Neural progenitor cell (in vitro differentiated cells): ENCODE data around the gene EGFR. TPM values are rescaled to one million over a fixed set of nuclear protein-coding genes. Genes with fewer than 3 reads are reported as not detected.

ENCODE experiments used
- DNase-seq: peaks from one replicate; pipeline ENCODE4 v3.0.0-alpha.2; 2016; ENCODE audit warnings: low spot score
- H2AFZ ChIP-seq: fragments of 200-600 bp; sonication (generic); replicated peaks from 2 replicates; pipeline ENCODE4 v1.6.1; 2016; ENCODE audit warnings: antibody characterized with exemption
- H3F3A ChIP-seq: fragments of 200-600 bp; sonication (generic); 2 replicates; pipeline ENCODE4 v1.6.1; 2016; ENCODE audit warnings: antibody characterized with exemption, low read depth
- H3K27ac ChIP-seq: fragments of 200-600 bp; sonication (generic); 2 replicates; pipeline ENCODE4 v1.5.1; 2016; ENCODE audit warnings: mild to moderate bottlenecking
- H3K27me3 ChIP-seq: fragments of 200-600 bp; sonication (generic); 2 replicates; pipeline ENCODE4 v1.6.1; 2016; ENCODE audit warnings: mild to moderate bottlenecking, moderate library complexity
- H3K36me3 ChIP-seq: fragments of 200-600 bp; sonication (generic); 2 replicates; pipeline ENCODE4 v1.5.1; 2016
- H3K4me1 ChIP-seq: fragments of 200-600 bp; sonication (generic); 2 replicates; pipeline ENCODE4 v1.6.1; 2016; ENCODE audit warnings: mixed run types
- H3K4me2 ChIP-seq: fragments of 200-600 bp; sonication (generic); 2 replicates; pipeline ENCODE4 v1.6.1; 2016
- H3K4me3 ChIP-seq: fragments of 200-600 bp; sonication (generic); 2 replicates; pipeline ENCODE4 v1.5.1; 2016
- H3K79me2 ChIP-seq: fragments of 200-600 bp; sonication (generic); 2 replicates; pipeline ENCODE4 v1.6.1; 2016; ENCODE audit warnings: low read depth
- H3K9ac ChIP-seq: fragments of 200-600 bp; sonication (generic); 2 replicates; pipeline ENCODE4 v1.6.1; 2016
- H3K9me3 ChIP-seq: fragments of 200-600 bp; sonication (generic); 2 replicates; pipeline ENCODE4 v1.5.1; 2016; ENCODE audit warnings: low read depth
- H4K20me1 ChIP-seq: fragments of 200-600 bp; sonication (generic); 2 replicates; pipeline ENCODE4 v1.6.1; 2016; ENCODE audit warnings: low read depth
- H3K27ac Mint-ChIP-seq: 3 replicates; pipeline ENCODE4 v1.8.0; 2021; ENCODE audit warnings: mixed read lengths
- H3K27me3 Mint-ChIP-seq: 2 replicates; pipeline ENCODE4 v1.8.0; 2022; ENCODE audit warnings: low read depth, mild to moderate bottlenecking, inconsistent platforms, moderate library complexity, mixed read lengths; ENCODE audit not compliant: insufficient read depth
- H3K36me3 Mint-ChIP-seq: 3 replicates; pipeline ENCODE4 v1.8.0; 2021; ENCODE audit warnings: mixed read lengths
- H3K4me1 Mint-ChIP-seq: 3 replicates; pipeline ENCODE4 v1.8.0; 2021; ENCODE audit warnings: mixed read lengths
- H3K4me3 Mint-ChIP-seq: 3 replicates; pipeline ENCODE4 v1.8.0; 2021; ENCODE audit warnings: mild to moderate bottlenecking, moderate library complexity, mixed read lengths
- H3K9me3 Mint-ChIP-seq: 3 replicates; pipeline ENCODE4 v1.8.0; 2020; ENCODE audit warnings: mixed read lengths
- CTCF ChIP-seq: fragments of 200-600 bp; sonication (generic); IDR thresholded peaks from 2 replicates; pipeline ENCODE4 v1.5.1; 2017; ENCODE audit warnings: antibody characterized with exemption, mild to moderate bottlenecking
- EZH2 ChIP-seq: fragments of 200-600 bp; sonication (generic); IDR thresholded peaks from 2 replicates; pipeline ENCODE4 v1.6.1; 2017; ENCODE audit warnings: antibody characterized with exemption, mild to moderate bottlenecking, moderate library complexity
- EZH2phosphoT487 ChIP-seq: fragments of 200-600 bp; sonication (generic); IDR thresholded peaks from 2 replicates; pipeline ENCODE4 v1.6.1; 2017; ENCODE audit warnings: antibody characterized with exemption
- total RNA-seq: library from RNA; depleted of rRNA; stranded (reverse); fragments of >200 nt; gene quantifications from 2 replicates; pipeline ENCODE4 v1.2.3, GENCODE V29; 2015; ENCODE audit warnings: low replicate concordance

The EGFR gene
- total RNA-seq, 1 donor from 2014 or later: 4.6 TPM

DNA sequence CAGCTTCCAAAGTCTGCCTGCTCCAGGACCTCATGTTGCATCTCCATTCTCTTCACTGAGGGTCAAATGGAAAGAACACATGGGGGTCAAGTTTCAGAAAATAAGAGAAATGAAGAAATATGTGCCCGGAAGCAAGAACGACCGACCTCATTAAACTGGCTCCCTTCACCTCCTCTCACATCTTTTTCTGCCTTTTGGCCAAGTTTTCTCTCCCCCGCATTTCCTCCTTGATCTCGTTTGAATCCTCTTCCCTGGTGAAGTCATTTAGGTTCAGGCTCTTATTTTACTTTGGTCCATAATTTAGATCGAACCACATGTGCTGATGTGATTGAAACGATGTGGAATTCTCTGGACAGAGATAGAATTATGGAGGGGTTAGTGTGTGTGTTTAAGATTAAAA lies 44.2 kb downstream of the EGFR start:
- Mint-ChIP-seq H3K4me1 (peaks cover 50% of the 10 kb centered on the region), H3K9me3 (no peaks in the 10 kb centered on the region), H3K27me3 (peaks cover 5% of the 10 kb centered on the region), H3K27ac (no peak overlapping the region), H3K36me3 (no peaks in the 10 kb centered on the region), H3K4me3 (no peak overlapping the region)
- no peak for TF ChIP-seq CTCF
- no peak for TF ChIP-seq EZH2phosphoT487
- DNase-seq: no peak
- no peak overlapping the region for H3K4me2 ChIP-seq
- no peaks in the 10 kb centered on the region for H4K20me1 ChIP-seq
- no peak overlapping the region for H2AFZ ChIP-seq
- H3K4me1 ChIP-seq: peaks cover 27% of the 10 kb centered on the region
- H3K79me2 ChIP-seq: no peaks in the 10 kb centered on the region
- no peak overlapping the region for H3K4me3 ChIP-seq
- peaks cover 7% of the 10 kb centered on the region for H3F3A ChIP-seq
- H3K36me3 ChIP-seq: no peaks in the 10 kb centered on the region
- no peaks in the 10 kb centered on the region for H3K9me3 ChIP-seq
- no peak overlapping the region for H3K27ac ChIP-seq
- no peaks in the 10 kb centered on the region for H3K27me3 ChIP-seq
- H3K9ac ChIP-seq: no peak overlapping the region

GRCh38 chr7:55063633-55064032 lies 44.8 kb downstream of the EGFR start:
- DNase-seq: no peak
- Mint-ChIP-seq H3K9me3 (no peaks in the 10 kb centered on the region), H3K4me1 (peaks cover 54% of the 10 kb centered on the region), H3K27ac (no peak overlapping the region), H3K36me3 (no peaks in the 10 kb centered on the region), H3K27me3 (peaks cover 3% of the 10 kb centered on the region), H3K4me3 (no peak overlapping the region)
- H3K4me3 ChIP-seq: no peak overlapping the region
- H3K4me1 ChIP-seq: peaks cover 27% of the 10 kb centered on the region
- H3K9me3 ChIP-seq: no peaks in the 10 kb centered on the region
- TF ChIP-seq CTCF (no peak), EZH2phosphoT487 (no peak), EZH2 (no peak)
- H2AFZ ChIP-seq: no peak overlapping the region
- H3K27me3 ChIP-seq: no peaks in the 10 kb centered on the region
- H3K36me3 ChIP-seq: no peaks in the 10 kb centered on the region
- H3K27ac ChIP-seq: no peak overlapping the region
- H3K9ac ChIP-seq: no peak overlapping the region
- no peak overlapping the region for H3K4me2 ChIP-seq
- no peaks in the 10 kb centered on the region for H3K79me2 ChIP-seq
- no peaks in the 10 kb centered on the region for H4K20me1 ChIP-seq
- H3F3A ChIP-seq: peaks cover 7% of the 10 kb centered on the region

DNA sequence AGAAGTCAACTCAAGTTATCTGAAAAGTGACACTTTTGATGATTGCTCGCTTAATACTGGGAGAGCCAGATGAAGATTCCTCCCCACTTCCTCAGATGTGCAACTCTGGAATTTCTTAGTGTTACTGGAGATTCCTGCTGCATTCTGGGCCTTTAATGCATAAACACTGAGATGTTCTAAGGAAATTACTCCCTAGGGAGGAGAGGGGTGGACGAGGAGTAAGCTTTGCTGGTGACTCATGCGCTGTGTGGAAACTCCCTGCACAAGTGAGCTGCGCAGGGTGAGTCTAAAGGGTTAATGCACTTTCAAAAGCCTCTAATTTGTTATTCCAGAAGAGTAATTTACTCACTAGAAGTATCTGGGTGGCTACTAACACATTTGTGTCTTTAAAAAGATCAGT lies 46.3 kb downstream of the EGFR start:
- peaks cover 27% of the 10 kb centered on the region for H3K4me1 ChIP-seq
- Mint-ChIP-seq H3K9me3 (no peaks in the 10 kb centered on the region), H3K4me1 (peaks cover 65% of the 10 kb centered on the region), H3K27me3 (peaks cover 3% of the 10 kb centered on the region), H3K27ac (no peak overlapping the region), H3K36me3 (no peaks in the 10 kb centered on the region), H3K4me3 (no peak overlapping the region)
- no peaks in the 10 kb centered on the region for H3K9me3 ChIP-seq
- no peak overlapping the region for H2AFZ ChIP-seq
- no peak for DNase-seq
- no peaks in the 10 kb centered on the region for H3K36me3 ChIP-seq
- H3K79me2 ChIP-seq: no peaks in the 10 kb centered on the region
- no peaks in the 10 kb centered on the region for H3K27me3 ChIP-seq
- no peaks in the 10 kb centered on the region for H4K20me1 ChIP-seq
- no peak overlapping the region for H3K4me2 ChIP-seq
- no peak overlapping the region for H3K27ac ChIP-seq
- H3K9ac ChIP-seq: no peak overlapping the region
- H3K4me3 ChIP-seq: no peak overlapping the region
- H3F3A ChIP-seq: peaks cover 7% of the 10 kb centered on the region
- TF ChIP-seq EZH2phosphoT487 (no peak), EZH2 (no peak), CTCF (no peak)
